GM21529 (cell line): ENCODE data around the gene SCARF2.

Source experiments
- ATAC-seq: cut with Tn5 transposase; IDR thresholded peaks from one replicate; pipeline ENCODE4 v1.9.1; 2021; ENCODE audit not compliant: unreplicated experiment

Gene SCARF2

GRCh38 chr22:20440637-20441591 is 3.3 kb upstream of the SCARF2 start:
- ATAC-seq: no peak

- no peak for ATAC-seq
Measured at GRCh38 chr22:20439928-20440575, 2.4 kb upstream of the SCARF2 start.

GRCh38 chr22:20439556-20439927 is 1.9 kb upstream of the SCARF2 start:
- ATAC-seq: no peak

GRCh38 chr22:20438678-20439492 is 1.3 kb upstream of the SCARF2 start:
- no peak for ATAC-seq

GRCh38 chr22:20438427-20438677 is 727 bp upstream of the SCARF2 start:
- no peak for ATAC-seq

- ATAC-seq: no peak
Measured at GRCh38 chr22:20436768-20437612, 635 bp downstream of the SCARF2 start.

GRCh38 chr22:20436307-20436767 is 1.3 kb downstream of the SCARF2 start:
- ATAC-seq: no peak

- ATAC-seq: no peak
Measured at GRCh38 chr22:20435436-20436306, 2.0 kb downstream of the SCARF2 start.

GRCh38 chr22:20434773-20435172 is 2.9 kb downstream of the SCARF2 start:
- ATAC-seq: no peak

GRCh38 chr22:20434264-20434751 is 3.3 kb downstream of the SCARF2 start:
- ATAC-seq: no peak

- no peak for ATAC-seq
Measured at GRCh38 chr22:20433686-20434241, 3.9 kb downstream of the SCARF2 start.

GRCh38 chr22:20433191-20433590 is 4.4 kb downstream of the SCARF2 start:
- no peak for ATAC-seq

GRCh38 chr22:20432244-20432686 is 5.4 kb downstream of the SCARF2 start:
- ATAC-seq: no peak

GRCh38 chr22:20431511-20432192 is 6.0 kb downstream of the SCARF2 start:
- no peak for ATAC-seq

- ATAC-seq: no peak
Measured at GRCh38 chr22:20430720-20431510, 6.7 kb downstream of the SCARF2 start.

- no peak for ATAC-seq
Measured at GRCh38 chr22:20430101-20430719, 7.4 kb downstream of the SCARF2 start.
